ENCODE data around the gene TMEM121.
A peak's percentile ranks its signal among the peaks of the same experiment; 100 is the strongest.

Gene TMEM121

GRCh38 chr14:105487449-105487985 is 38.9 kb upstream of the TMEM121 start:
- no peak for DNase-seq

- no peak for DNase-seq
These were observed 38.2 kb upstream of the TMEM121 start for GRCh38 chr14:105487986-105488777.

- no peak for DNase-seq
These were observed 37.4 kb upstream of the TMEM121 start for GRCh38 chr14:105488781-105489541.

GRCh38 chr14:105489542-105490266 is 36.7 kb upstream of the TMEM121 start:
- DNase-seq: peak; percentile 84

- DNase-seq: no peak
These were observed 36.2 kb upstream of the TMEM121 start for GRCh38 chr14:105490267-105490571.

- DNase-seq: peak; percentile 99
These were observed 35.6 kb upstream of the TMEM121 start, which contains the start of gene TEDC1 for GRCh38 chr14:105490572-105491365. TSS of gene TEDC1 (plus strand) at chr14:105491246. CDS start at chr14:105491376, 130 bp downstream.

GRCh38 chr14:105491366-105491973 is 34.9 kb upstream of the TMEM121 start:
- no peak for DNase-seq

- DNase-seq: no peak
These were observed 34.1 kb upstream of the TMEM121 start for GRCh38 chr14:105492031-105492970.

- DNase-seq: no peak
These were observed 33.2 kb upstream of the TMEM121 start for GRCh38 chr14:105492971-105493871.

- no peak for DNase-seq
These were observed 32.3 kb upstream of the TMEM121 start for GRCh38 chr14:105493921-105494605.

GRCh38 chr14:105494606-105494929 is 31.8 kb upstream of the TMEM121 start:
- DNase-seq: no peak

- no peak for DNase-seq
These were observed 31.0 kb upstream of the TMEM121 start for GRCh38 chr14:105495101-105495989.

GRCh38 chr14:105495990-105496830 is 30.2 kb upstream of the TMEM121 start:
- no peak for DNase-seq

GRCh38 chr14:105496831-105497591 is 29.4 kb upstream of the TMEM121 start:
- DNase-seq: no peak

- no peak for DNase-seq
These were observed 28.5 kb upstream of the TMEM121 start for GRCh38 chr14:105497671-105498429.
